GM23248 (cell line): ENCODE results near the gene FAM174C. TPM values are rescaled to one million over a fixed set of nuclear protein-coding genes. Genes with fewer than 3 reads are reported as not detected.

Source experiments
- DNase-seq: peaks from one replicate; pipeline ENCODE4 v3.0.0-alpha.2; 2015
- H2AFZ ChIP-seq: fragments of 200-600 bp; sonication (generic); 2 replicates; pipeline ENCODE4 v1.6.1; 2016; ENCODE audit warnings: antibody characterized with exemption
- H3F3A ChIP-seq: fragments of 200-600 bp; sonication (generic); 2 replicates; pipeline ENCODE4 v1.6.1; 2016; ENCODE audit warnings: mild to moderate bottlenecking, antibody characterized with exemption, mixed run types; ENCODE audit not compliant: insufficient read depth
- H3K27ac ChIP-seq: fragments of 200-600 bp; sonication (generic); 2 replicates; pipeline ENCODE4 v1.5.1; 2016; ENCODE audit warnings: mild to moderate bottlenecking
- H3K27me3 ChIP-seq: fragments of 200-600 bp; sonication (generic); replicated peaks from 2 replicates; pipeline ENCODE4 v1.6.1; 2016; ENCODE audit warnings: mild to moderate bottlenecking; ENCODE audit not compliant: insufficient read depth
- H3K36me3 ChIP-seq: fragments of 200-600 bp; sonication (generic); 2 replicates; pipeline ENCODE4 v1.6.1; 2016; ENCODE audit warnings: low read depth, mild to moderate bottlenecking
- H3K4me1 ChIP-seq: fragments of 200-600 bp; sonication (generic); 2 replicates; pipeline ENCODE4 v1.6.1; 2016; ENCODE audit warnings: mild to moderate bottlenecking; ENCODE audit not compliant: insufficient read depth
- H3K4me2 ChIP-seq: fragments of 200-600 bp; sonication (generic); one replicate; pipeline ENCODE4 v1.6.1; 2016; ENCODE audit warnings: mild to moderate bottlenecking; ENCODE audit not compliant: unreplicated experiment
- H3K4me3 ChIP-seq: fragments of 200-600 bp; sonication (generic); 2 replicates; pipeline ENCODE4 v1.5.1; 2016; ENCODE audit warnings: mild to moderate bottlenecking
- H3K79me2 ChIP-seq: fragments of 200-600 bp; sonication (generic); 2 replicates; pipeline ENCODE4 v1.6.1; 2016; ENCODE audit warnings: mild to moderate bottlenecking; ENCODE audit not compliant: insufficient read depth
- H3K9ac ChIP-seq: fragments of 200-600 bp; sonication (generic); 2 replicates; pipeline ENCODE4 v1.6.1; 2016; ENCODE audit warnings: mild to moderate bottlenecking
- H3K9me2 ChIP-seq: fragments of 200-600 bp; sonication (generic); 2 replicates; pipeline ENCODE4 v1.6.1; 2016; ENCODE audit warnings: mixed run types, mild to moderate bottlenecking, moderate library complexity; ENCODE audit not compliant: insufficient read depth
- H3K9me3 ChIP-seq: fragments of 200-600 bp; sonication (generic); one replicate; pipeline ENCODE4 v1.6.1; 2017; ENCODE audit warnings: low read depth
- H4K20me1 ChIP-seq: fragments of 200-600 bp; sonication (generic); 2 replicates; pipeline ENCODE4 v1.6.0; 2016; ENCODE audit not compliant: insufficient read depth
- EZH2 ChIP-seq: fragments of 200-600 bp; sonication (generic); IDR thresholded peaks from 2 replicates; pipeline ENCODE4 v1.6.1; 2018; ENCODE audit warnings: antibody characterized with exemption, mild to moderate bottlenecking; ENCODE audit not compliant: insufficient read depth, poor library complexity, severe bottlenecking
- EZH2phosphoT487 ChIP-seq: fragments of 200-600 bp; sonication (generic); IDR thresholded peaks from 2 replicates; pipeline ENCODE4 v1.6.1; 2018; ENCODE audit warnings: antibody characterized with exemption, moderate library complexity, mild to moderate bottlenecking, low read depth; ENCODE audit not compliant: insufficient read depth
- WGBS, 2 experiments: methylation state at CpG; one replicate each; pipeline ENCODE4 v1.1.6; 2015 to 2017; ENCODE audit warnings: low lambda C conversion rate in 2 of 2, low coverage in 1 of 2; ENCODE audit errors: missing lambda C conversion rate in 2 of 2; 5-methylcytosine and 5-hydroxymethylcytosine counted together
- in situ Hi-C: fragments of 300-500 bp; cut with MboI; formaldehyde crosslinking; loops from 2 replicates; pipeline ENCODE4 v1.15.0; 2020
- polyA plus RNA-seq: library from polyadenylated mRNA; unstranded; fragments of >200 nt; fragmentation: Nextera tagmentation; extraction: Ambion mirVana; gene quantifications from 2 replicates; pipeline ENCODE4 v1.2.1, GENCODE V29; 2016
- total RNA-seq: library from RNA; depleted of rRNA; stranded (reverse); fragments of >200 nt; shearing (Covaris generic); gene quantifications from 2 replicates; pipeline ENCODE4 v1.2.3, GENCODE V29; 2014

FAM174C gene
- total and polyA plus RNA-seq, 2 experiments from 2014 or later = 81.6 to 84.5 TPM

GRCh38 chr19:1228161-1228957 lies 47.0 kb upstream of the FAM174C start:
- Histone ChIP-seq H3K4me2 (no peak overlapping the region), H3K4me3 (no peak overlapping the region), H3K9me3 (no peaks in the 10 kb centered on the region), H3K9me2 (no peaks in the 10 kb centered on the region), H3K27me3 (no peaks in the 10 kb centered on the region), H3K36me3 (0 out of 2 replicates have a peak, but pooled peaks cover 3% of the 10 kb centered on the region), H3K4me1 (no peaks in the 10 kb centered on the region), H2AFZ (no peak overlapping the region), H3K9ac (no peak overlapping the region), H3K79me2 (no peaks in the 10 kb centered on the region), H3F3A (0 out of 2 replicates have a peak, but pooled peaks cover 5% of the 10 kb centered on the region), H4K20me1 (no peaks in the 10 kb centered on the region), H3K27ac (no peak overlapping the region)
- TF ChIP-seq EZH2phosphoT487 = no peak
- TF ChIP-seq EZH2 = no peak
- 97 to 98% methylated on average over 35 to 100 of the region's 100 CpGs for WGBS, 2 experiments
- DNase-seq = no peak
- in situ Hi-C loops = no loop called here

GRCh38 chr19:1229056-1229923 lies 46.0 kb upstream of the FAM174C start:
- no peak for DNase-seq
- H3K4me1 ChIP-seq = no peaks in the 10 kb centered on the region
- H3K36me3 ChIP-seq = 0 out of 2 replicates have a peak, but pooled peaks cover 3% of the 10 kb centered on the region
- no peak overlapping the region for H3K9ac ChIP-seq
- no peaks in the 10 kb centered on the region for H3K9me2 ChIP-seq
- TF ChIP-seq EZH2 (no peak), EZH2phosphoT487 (no peak)
- H3K4me3 ChIP-seq = no peak overlapping the region
- no peaks in the 10 kb centered on the region for H4K20me1 ChIP-seq
- H3K9me3 ChIP-seq = no peaks in the 10 kb centered on the region
- no peaks in the 10 kb centered on the region for H3K79me2 ChIP-seq
- H3K27me3 ChIP-seq = no peaks in the 10 kb centered on the region
- WGBS, 2 experiments = 96 to 99% methylated on average over 48 to 158 of the region's 158 CpGs
- H3F3A ChIP-seq = 0 out of 2 replicates have a peak, but pooled peaks cover 5% of the 10 kb centered on the region
- no peak overlapping the region for H3K27ac ChIP-seq
- no peak overlapping the region for H3K4me2 ChIP-seq
- in situ Hi-C loops = no loop called here
- no peak overlapping the region for H2AFZ ChIP-seq

GRCh38 chr19:1229924-1230782 lies 45.2 kb upstream of the FAM174C start:
- no peak overlapping the region for H3K27ac ChIP-seq
- H3K9me2 ChIP-seq = no peaks in the 10 kb centered on the region
- in situ Hi-C loops = no loop called here
- H2AFZ ChIP-seq = no peak overlapping the region
- H3F3A ChIP-seq = 0 out of 2 replicates have a peak, but pooled peaks cover 5% of the 10 kb centered on the region
- H3K9ac ChIP-seq = no peak overlapping the region
- TF ChIP-seq EZH2phosphoT487 (no peak), EZH2 (no peak)
- no peaks in the 10 kb centered on the region for H4K20me1 ChIP-seq
- H3K4me2 ChIP-seq = no peak overlapping the region
- WGBS, 2 experiments = 82 to 90% methylated on average over 19 to 60 of the region's 61 CpGs
- H3K79me2 ChIP-seq = no peaks in the 10 kb centered on the region
- 0 out of 2 replicates have a peak, but pooled peaks cover 3% of the 10 kb centered on the region for H3K36me3 ChIP-seq
- H3K4me3 ChIP-seq = no peak overlapping the region
- DNase-seq = no peak
- no peaks in the 10 kb centered on the region for H3K9me3 ChIP-seq
- no peaks in the 10 kb centered on the region for H3K27me3 ChIP-seq
- no peaks in the 10 kb centered on the region for H3K4me1 ChIP-seq
